ENCODE data around the gene SFSWAP.

GRCh38 chr12:131733874-131734273, 23.0 kb downstream of the SFSWAP start:
- TF ChIP-seq EZH2 (IDR thresholded peaks at IDR 0.05; ENCODE audit: borderline replicate concordance), result no peak
- TF ChIP-seq CTCF (IDR thresholded peaks at IDR 0.05; ENCODE audit: poor library complexity), result no peak

All from hepatocyte (in vitro differentiated cells).